GM18867 (cell line): ENCODE data around the gene CSN1S1.

Experiments used
- ATAC-seq: cut with Tn5 transposase; IDR thresholded peaks from one replicate; pipeline ENCODE4 v1.9.1; 2021; ENCODE audit warnings: mild to moderate bottlenecking, moderate library complexity; ENCODE audit not compliant: unreplicated experiment

Gene CSN1S1

DNA sequence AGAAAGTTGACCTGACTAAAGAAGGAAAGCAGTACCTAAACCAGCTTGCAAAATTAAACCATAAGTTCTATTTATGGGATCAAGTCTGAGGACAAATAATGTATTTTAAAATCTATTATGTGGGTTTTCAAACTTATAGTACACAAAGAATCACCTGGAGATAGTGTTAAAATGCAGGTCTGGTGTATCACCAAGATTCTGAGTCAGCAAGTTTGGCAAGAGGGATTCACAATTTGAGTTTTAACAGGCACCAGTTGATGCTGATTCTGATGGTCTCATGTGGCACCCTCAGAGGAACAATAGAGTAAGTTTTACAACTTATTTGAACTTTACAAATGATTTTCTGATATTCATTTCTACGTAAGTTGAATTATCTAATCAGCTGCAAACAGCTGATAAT lies 55.8 kb downstream of the CSN1S1 start:
- no peak for ATAC-seq

GRCh38 chr4:69991016-69991415 lies 60.1 kb downstream of the CSN1S1 start:
- ATAC-seq: no peak

DNA sequence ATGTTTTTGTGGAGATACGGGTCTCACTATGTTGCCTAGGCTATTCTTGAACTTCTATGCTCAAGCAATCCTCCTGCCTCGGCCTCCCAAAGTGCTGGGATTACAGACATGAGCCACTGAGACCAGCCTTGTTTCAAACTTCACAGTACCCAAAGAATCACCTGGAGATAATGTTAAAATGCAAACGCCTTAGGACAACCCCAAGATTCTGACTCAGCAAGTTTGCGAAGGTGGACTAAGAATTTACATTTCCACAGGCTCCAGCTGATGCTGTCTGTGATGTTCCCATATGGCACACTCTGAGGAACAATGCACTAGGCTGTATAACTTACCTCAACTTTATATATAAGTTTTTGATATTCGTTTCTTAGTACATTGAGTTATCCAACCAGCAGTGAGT lies 63.9 kb downstream of the CSN1S1 start:
- no peak for ATAC-seq

DNA sequence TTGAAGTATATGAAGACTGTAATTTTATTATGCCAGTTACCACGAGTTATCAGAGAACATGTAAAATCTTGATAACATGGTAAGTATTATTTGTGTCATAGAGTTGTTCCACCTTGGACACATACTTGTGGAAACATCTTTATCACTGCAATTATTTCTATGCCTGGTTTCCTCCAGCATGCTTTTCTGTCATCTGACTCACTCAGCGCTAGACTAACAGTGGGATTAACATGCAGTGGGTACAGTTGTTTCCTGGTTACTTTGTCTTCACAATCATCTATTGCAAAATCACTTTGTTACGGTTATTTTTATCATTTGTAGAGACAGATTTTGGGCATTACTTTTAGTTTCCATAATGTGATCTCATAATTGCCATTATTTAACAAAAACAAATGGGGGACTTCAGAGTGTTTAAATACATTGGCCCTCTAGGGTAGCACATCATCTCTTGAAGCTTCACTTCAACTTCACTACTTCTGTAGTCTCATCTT lies 64.7 kb downstream of the CSN1S1 start, which contains the start of gene STATH:
TSS of gene STATH (plus strand) at position 441 of the 491 bp plus-strand sequence. CDS start 2,472 bp downstream, outside the sequence.
- ATAC-seq: no peak
